CD4-positive, alpha-beta T cell treated with Interleukin-21 for 1 hour (primary cell): ENCODE data around the gene CREG2.
"Not testable (repeated sequence)": the region's sequence is repeated elsewhere in the genome, so short reads cannot be mapped to it uniquely, and the experiment has no call there.

Experiments
- DNase-seq: peaks from one replicate; pipeline ENCODE4 v3.0.0-alpha.2; 2020

CREG2 gene

DNA sequence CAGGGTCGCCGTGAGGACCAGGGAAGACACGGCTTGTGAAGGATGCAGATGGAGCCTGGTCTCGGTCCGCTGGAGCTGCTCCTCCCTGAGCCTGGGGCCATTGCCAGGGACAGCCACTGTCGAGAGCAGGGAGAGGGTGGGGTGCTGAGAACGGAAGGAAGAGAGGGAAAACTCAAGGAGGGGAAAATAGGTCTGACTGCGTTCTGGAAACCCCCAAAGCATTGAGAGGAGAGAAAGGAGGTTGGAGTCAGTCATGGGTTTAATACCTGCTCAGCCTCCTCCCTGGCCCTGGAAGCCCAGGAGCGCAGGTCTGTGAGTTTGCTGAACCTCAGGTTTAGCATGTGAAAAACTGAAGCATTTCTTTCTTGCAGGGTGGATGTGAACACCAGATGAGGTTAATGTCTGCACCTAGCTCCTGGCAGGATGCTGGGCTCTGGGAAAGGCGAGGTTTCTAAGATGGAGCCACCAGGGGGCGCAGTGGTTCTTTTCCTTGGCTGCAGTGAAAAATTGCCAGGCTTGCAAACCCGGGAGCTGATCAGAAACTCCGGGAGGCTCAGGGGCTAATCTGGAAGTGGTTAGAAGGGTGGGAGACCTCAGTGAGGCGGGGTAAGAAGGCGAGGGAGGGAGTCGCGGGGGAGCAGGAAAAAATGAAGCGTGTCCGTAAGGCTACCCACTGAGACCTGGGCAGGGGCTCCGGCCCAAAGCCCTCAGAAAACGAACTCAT, 45.2 kb downstream of the CREG2 start:
- peak; percentile 72 for DNase-seq

DNA sequence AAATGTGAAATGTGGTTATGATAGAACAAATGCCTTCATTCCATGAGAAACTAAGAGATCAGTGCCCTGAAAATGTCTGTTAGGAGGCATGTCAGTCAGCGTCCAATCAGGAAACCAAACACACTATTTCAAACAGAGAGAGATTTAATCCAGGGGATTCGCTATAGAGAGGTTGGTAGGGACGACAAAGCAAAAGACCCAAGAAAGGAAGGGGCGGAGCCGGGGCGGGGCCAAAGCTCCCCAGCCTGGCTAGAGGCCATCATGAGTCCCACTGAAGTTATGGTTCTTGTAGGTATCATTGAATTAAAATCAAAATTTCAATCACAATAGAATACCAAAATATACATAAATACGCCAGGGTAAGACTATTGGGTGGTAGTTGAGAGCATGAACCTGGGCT, 45.9 kb downstream of the CREG2 start:
- DNase-seq: peak; percentile 45

- no peak for DNase-seq
Observed at GRCh38 chr2:101340141-101340551, 47.2 kb downstream of the CREG2 start.

DNA sequence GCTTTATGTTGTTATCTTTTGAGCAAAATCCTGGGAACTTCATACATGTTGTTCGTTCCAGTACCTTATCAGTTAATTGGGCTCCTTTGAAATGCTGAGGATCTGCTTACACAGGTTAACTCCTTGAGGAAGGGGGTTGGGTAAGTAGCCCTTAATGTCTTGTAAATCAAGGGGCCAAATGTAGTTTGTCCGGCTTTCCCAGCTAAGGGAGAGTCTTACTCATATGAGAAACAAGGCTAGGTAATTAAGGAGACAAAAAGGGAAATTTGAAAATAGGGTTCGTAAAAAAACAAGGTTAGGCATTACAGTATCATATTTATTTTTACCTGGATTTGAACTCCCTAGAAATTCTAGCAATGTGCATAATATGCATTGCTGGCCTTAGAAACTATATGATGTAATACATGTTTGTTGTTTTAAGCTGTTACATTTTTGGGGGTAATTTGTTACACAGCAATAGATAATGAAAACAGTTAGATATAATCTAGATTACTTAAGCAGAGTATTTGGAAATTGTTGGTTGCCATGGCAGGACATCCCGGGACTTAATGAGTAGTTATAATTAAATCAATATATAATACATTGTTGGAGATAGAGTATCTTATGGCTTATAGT, 47.9 kb downstream of the CREG2 start:
- DNase-seq: no peak

DNA sequence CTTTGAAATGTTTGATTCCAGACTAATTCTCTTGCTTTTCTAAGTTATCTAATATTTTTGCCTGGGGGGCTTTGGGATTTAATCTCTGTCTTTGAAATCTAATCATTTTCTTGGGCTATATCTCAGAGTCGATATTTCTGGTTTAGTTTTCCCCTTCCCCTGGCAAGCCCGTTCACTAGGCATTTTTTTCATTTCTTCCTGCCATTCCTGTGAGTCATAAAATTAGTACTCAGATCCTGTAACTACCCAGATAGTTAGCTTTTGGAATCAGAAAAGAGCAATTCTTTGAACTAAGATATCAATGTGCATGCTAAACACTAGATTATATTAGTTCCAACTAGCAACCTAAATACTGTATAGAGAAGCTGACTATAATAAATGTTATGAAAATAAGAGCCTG, 49.4 kb downstream of the CREG2 start:
- DNase-seq: no peak

GRCh38 chr2:101332885-101333766, 54.2 kb downstream of the CREG2 start:
- DNase-seq: no peak

DNA sequence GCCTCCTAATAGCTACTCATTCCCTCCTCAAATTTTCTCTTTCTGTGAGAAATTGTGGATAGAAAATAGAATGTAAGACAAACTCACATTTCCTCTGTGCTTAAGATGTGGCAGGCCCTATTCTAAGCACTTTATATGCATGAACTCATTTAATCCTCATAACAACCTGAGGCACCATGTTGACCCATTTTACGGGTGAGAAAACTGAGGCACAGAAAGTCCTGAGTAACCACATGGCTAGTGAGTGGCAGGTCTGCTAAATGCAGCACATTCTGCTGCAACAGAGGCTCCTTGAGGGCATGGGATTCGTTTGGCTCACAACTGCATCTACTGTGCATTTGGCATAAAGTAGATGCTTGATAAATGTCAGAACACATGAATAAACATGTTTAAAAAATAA, 56.1 kb downstream of the CREG2 start:
- DNase-seq: no peak

DNA sequence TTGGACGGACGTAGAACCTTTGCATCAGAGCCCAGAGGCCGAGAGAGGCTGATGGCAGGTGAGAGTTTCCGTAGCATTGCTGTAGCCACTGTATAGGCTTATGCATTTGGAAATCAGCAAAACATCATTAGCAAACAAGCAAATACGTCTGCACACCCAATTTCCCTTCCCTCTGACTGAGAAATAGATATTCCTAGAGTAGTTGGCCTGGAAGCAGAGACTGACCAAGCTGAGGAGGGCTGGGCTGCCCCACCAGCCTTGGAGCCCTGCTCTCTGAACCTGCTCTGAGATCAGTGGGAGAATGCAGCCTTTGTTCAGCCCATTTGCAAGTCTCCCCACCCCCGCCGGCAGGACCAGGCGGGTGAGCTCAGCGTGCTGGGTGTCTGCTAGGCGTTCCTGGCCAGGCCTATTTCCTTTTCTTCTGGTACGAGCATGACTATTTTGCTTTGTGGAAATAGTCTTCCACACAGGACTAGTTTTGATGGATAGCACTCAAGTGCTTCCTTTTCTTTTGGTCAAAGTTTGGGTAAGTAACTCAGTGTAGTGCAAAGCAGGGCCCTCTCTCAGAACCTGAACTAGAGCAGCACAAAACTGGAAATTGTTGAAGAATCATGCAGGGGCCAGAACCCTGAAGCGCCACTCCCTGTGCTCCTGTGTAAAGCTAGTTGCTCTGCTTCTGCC, 56.9 kb downstream of the CREG2 start:
- peak; percentile 33 for DNase-seq

DNA sequence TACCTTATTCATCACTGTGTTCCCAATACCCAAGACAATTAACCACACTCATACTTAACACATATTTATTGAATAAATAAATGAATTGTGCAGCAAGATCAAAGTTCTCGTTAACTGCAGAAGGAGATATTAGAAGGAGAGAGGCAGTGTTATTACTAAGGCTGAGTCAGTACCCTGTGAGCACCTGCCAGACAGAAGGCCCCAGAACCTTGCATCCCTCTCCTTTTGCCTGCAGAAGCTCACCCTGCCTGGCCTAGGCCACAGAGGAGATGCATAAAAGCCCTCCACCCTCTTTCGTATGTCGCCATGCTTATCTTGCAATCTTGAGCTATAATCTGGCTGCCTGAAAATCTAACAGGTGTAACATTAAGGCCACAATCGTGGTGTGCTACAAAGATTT, 58.3 kb downstream of the CREG2 start:
- peak; percentile 42 for DNase-seq

DNA sequence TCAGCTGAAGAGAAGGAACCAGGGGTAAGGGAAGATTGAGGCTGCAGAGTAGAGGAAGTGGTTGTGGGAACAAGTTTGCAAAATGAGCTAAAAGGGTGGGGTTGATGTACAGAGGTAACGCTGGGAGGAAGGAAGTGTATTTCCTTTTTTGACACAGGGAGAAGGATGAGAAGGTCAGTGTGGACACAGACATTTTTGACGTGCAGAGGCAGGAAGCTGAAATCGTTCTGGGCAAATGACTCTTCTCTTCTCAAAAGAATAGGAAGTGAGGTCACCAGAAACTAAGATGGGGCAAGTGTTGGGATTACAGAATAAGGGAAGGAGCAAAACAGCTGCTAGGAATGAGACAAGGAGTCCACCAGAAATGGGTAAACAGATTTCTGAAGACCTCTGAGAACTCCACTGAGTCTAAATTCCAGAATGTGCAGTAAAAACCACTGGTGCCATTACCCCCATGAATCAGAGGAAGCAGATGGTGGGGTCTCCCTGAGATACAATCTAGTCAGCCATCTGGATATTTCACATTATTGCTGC, 58.8 kb downstream of the CREG2 start:
- peak; percentile 75 for DNase-seq

DNA sequence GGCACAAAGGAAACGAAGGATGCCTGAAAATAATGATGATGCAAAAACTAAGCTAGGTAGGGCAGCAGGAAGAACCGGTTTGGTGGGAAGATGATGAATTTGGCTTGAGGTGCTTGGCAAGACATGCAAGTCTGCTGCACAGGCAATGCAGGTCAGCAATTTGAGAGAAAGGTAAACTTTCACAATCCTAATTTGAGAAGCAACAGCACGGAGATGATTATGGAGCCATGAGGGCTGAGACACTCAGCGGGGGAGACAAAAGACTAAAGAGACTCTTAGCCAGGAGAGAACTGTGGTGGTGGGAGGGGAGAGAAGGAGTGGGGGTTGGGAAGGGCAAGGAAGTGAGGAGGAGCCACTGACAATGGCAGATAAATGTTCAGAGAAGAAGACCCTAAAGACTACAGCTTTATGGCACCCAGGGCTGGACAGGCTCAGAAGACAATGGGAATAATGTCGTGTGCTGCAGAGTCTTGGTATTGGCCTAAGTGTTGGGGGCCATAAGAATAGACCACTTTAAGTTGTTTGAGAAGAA, 59.4 kb downstream of the CREG2 start:
- no peak for DNase-seq

DNA sequence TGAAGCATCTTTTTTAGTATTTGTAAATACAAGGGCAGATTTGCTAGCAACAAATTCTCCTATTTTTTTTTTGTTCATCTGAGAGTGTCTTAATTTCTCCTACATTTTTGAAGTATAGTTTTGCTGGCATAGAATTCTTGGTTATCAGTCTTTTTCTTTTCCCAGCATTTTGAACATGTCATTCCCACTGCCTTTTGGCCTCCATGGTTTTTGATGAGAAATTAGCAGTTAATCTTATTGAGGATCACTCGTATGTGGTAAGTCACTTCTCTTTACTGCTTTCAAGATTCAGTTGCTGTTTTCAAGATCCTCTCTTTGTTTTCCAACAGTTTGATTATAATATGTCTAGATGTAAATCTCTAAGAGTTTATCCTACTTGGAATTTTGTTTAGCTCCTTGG, 61.9 kb downstream of the CREG2 start:
- no peak for DNase-seq

DNA sequence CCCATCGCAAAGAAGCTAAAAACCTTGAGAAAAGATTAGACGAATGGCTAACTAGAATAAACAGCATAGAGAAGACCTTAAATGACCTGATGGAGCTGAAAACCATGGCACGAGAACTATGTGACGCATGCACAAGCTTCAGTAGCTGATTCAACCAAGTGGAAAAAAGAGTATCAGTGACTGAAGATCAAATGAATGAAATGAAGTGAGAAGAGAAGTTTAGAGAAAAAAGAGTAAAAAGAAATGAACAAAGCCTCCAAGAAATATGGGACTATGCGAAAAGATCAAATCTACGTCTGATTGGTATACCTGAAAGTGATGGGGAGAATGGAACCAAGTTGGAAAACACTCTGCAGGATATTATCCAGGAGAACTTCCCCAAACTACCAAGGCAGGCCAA, 70.7 kb downstream of the CREG2 start:
- DNase-seq: not testable (repeated sequence)

DNA sequence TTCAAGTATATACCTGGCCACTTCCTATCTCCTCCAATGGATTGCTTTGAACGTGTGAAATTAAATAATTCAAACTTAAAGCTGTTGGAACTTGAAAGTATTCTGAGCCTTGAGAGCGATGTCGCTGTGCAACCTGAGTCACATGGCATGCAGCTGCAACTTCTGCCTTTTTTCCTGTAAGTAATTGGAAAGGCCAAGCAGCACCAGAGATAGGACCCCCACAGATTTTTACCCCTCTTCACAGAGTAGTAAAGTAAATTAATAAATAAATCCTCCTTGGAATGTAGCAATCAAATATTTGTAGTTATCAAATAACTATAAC, 75.6 kb downstream of the CREG2 start:
- no peak for DNase-seq

- peak; percentile 65 for DNase-seq
Observed at GRCh38 chr2:101310834-101311695, 76.2 kb downstream of the CREG2 start.

GRCh38 chr2:101310090-101310833, 77.0 kb downstream of the CREG2 start:
- no peak for DNase-seq

DNA sequence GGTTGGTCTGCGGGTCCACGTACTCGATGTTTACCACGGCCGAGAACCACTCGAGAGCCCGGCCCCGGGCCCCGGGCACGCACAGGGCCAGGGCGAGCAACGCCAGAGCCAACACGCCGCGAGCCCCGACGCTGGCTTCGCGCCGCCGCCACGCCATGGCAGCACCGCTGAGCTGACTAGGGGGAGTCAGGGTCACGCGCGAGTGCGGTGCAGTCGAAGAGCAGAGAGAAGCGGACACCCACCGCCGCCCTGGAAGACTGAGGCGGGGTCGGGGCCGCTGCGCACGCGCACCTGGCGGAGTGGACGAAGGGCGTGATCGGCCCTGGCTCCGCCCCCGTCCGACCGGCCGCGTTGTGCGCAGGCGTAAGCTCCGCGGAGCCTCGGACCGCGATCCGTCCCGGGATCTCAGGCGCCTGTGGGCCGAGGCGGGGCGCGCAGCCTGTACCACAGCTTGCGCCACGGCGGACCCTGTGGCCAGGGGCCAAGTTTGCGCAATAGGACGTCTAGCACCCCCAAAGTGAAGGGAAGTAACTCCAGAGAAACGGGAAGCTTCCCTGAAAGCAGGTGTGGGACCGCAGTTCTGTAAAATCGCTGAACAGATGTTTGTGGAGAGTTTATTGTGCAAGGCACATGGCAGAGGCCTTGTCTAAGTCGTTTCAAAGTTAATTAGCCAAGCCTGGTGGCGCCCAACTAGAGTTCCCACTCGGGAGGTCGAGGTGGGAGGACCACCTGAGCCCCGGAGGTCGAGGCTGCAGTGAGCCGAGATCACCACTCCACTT, 78.7 kb downstream of the CREG2 start, which contains the start of gene RNF149:
Gene RNF149, minus strand, starts transcription at position 270 of the 779 bp plus-strand sequence. Its CDS starts 113 bp downstream, at position 157.
- DNase-seq: peak; percentile 92

DNA sequence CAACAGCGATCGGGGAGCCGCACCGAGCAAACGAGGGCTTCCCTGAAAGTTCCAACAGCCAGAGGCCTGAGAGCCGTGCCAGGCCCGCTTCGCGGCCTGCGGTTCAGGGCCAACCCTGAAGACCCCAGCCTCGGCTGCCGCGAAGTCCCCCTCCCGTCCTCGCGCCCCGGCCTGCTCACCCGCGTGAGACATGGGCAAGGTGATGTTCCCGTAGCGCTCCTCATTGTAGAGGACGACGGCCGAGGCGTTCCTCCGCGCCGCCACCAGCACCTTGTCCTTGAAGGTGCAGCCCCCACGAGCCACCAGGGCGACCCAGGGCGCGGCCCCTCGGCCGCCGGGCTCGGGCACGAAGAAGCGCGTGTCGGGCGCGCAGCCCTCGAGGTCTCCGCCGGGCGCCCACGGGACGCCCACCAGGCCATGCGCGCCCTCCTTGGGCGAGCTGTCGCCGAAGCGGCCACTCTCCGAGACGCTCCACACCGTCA, 79.3 kb downstream of the CREG2 start:
- peak; percentile 33 for DNase-seq

- DNase-seq: no peak
Observed at GRCh38 chr2:101307503-101307902, 79.8 kb downstream of the CREG2 start.

DNA sequence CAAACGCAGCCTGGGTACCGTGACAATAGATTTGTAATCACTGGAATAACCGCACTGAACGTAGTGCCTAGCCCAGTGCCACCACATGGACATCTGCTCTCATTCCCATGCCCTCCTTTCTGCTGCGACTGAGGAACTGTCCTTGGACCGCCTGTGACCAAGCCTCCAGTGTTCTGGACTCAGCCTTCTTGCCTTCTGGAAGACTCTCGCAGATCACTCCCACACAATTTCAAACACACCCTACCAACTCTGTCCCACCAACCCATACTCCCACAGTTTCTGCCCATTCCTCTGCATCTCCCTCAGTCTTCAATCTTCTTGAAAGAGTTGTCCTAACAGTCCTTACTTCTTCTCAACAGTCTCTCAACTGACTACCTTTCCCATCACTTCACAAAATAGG, 80.9 kb downstream of the CREG2 start:
- DNase-seq: no peak
